Stimulated activated CD4-positive, alpha-beta T cell treated with anti-CD3 and anti-CD28 coated beads, Interleukin-12 subunit alpha, Interleukin-12 subunit beta, amount 100 ng/mL, for 48 hours (primary cell): ENCODE measurements around the gene PKD2.
A peak's percentile ranks its signal among the peaks of the same experiment; 100 is the strongest.
"Not testable (repeated sequence)": the region's sequence is repeated elsewhere in the genome, so short reads cannot be mapped to it uniquely, and the experiment has no call there.

Source experiments
- DNase-seq, 3 donors: peaks; one replicate each; pipeline ENCODE4 v3.0.0-alpha.2; 2020; ENCODE audit warnings: low read depth in 2 of 3, low spot score in 1 of 3

PKD2 gene

DNA sequence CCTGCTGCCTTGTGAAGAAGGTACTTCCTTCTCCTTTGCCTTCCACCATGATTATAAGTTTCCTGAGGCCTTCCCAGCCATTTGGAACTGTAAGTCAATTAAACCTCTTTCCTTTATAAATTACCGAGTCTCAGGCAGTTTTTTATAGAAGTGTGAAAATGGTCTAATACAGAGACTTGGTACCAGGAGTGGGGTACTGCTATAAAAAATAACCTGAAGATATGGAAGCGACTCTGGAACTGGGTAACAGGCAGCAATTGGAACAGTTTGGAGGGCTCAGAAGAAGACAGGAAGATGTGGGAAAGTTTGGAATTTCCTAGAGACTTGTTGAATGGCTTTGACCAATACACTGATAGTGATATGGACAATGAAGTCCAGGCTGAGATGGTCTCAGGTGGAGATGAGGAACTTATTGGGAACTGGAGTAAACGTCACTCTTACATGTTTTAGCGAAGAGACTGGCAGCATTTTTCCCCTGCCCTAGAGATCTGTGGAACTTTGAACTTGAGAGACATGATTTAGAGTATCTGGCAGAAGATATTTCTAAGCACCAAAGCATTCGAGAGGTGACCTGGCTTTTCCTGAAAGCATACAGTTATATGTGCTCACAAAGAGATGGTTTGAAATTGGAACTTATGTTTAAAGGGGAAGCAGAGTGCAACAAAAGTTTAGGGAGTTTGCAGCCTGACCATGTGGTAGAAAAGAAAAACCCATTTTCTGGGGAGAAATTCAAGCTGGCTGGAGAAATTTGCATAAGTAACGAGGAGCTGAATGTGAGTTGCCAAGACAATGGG, 18.6 kb downstream of the PKD2 start:
- not testable (repeated sequence) for DNase-seq

DNA sequence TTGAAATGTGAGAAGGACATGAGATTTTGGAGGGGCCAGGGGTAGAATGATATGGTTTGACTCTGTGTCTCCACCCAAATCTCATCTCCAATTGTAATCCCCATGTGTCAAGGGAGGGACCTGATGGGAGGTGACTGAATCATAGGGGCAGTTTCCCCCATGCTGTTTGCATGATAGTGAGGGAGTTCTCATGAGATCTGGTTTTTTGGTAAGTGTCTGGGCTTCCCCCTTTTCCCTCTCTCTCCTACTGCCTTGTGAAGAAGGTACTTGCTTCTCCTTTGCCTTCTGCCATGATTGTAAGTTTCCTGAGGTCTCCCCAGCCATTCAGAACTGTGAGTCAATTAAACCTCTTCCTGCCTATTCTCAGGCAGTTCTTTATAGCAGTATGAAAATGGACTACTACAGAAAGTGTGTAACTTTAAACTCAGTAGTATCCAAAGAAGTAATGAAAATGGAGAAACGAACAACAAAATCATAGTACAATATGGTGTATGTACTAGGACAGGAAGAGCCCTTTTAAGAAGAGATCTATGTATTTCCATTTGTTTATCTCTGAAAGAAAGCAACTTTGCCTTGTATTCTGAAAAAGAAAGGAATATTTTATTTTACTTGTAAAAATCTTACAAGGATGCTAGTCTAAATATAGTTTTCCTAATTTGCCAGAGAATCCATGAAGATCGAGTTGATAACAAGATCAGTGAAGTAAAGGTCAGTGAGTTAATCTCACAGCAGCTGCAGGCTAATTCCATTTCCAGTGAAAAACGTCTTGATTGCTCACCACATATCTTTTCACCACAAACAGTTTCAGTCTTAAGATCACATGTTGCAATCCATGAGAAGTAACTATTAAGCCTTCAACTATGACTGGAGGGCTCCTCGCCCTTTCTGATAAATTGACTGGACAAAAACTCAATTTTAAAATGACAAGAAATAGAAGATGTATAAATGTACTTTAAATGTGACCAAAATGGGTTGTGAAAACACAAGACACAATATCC, 20.5 kb downstream of the PKD2 start:
- DNase-seq: no peak

DNA sequence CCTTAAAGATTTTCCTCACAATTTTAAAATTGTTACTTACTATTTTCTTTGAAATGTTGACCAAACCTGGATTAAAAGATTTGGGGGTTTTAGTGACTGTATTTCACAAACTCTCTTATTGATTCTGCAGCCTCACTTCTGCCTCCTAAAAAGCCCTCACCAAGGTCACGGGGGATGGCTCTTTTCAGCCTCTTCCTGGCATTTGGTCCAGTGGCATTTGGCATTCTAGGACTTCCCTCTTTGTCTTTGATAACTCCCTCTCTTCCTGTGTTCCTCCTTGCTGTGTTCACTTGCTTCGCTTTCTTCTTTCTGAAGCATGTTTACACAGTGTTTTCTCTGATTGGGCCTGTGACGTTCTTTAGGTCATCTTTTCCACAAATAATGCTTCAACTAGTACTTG, 21.5 kb downstream of the PKD2 start:
- no peak for DNase-seq

DNA sequence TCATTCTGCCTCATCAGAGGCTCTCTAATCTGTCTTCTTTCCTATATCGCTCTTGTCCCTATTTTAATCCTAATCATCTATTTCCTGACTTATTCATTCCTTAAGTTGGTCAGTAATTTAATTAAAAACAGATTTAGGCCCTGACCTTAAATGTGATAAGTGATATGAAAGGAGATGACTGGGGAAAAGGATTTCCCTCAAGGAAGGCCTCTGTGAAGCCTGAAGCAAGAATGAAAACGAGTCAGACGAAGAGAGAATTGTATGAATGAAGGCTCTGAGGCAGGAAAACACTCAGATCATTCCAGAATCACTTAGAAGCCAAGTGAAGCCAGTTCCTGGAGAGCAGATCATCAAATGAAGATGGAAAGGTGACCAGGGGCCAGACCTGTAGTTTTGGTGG, 22.1 kb downstream of the PKD2 start:
- DNase-seq: no peak

DNA sequence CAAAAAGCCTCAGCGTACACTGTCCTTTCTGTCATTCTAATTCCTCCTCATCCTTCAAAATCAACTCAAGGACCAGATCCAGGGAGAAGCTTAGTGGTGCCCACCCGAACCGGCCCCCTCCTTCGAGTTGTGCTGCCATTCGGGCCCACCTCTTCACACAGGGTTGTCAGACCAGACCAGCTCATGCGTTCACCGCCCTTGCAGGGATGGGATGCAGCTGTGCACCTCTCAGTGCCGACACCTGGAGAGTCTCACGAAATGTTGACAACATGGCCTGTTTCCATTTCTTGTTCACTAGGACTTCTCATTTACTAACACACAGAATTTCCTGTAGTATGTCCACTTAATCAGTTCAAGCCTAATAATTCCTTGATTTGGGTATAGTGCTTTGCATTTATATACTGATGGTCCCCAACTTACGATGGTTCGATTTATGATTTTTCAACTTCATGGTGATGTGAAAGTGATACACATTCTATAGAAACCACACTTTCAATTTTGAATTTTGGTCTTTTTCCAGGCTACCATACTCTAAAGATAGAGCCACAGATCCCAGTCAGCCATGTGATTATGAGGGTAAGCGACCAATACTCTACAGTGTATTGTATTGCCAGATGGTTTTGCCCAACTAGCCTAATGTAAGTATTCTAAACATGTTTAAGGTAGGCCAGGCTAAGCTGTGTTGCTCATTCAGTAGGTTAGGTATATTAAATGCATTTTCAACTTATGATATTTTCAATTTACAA, 23.3 kb downstream of the PKD2 start:
- DNase-seq: no peak

DNA sequence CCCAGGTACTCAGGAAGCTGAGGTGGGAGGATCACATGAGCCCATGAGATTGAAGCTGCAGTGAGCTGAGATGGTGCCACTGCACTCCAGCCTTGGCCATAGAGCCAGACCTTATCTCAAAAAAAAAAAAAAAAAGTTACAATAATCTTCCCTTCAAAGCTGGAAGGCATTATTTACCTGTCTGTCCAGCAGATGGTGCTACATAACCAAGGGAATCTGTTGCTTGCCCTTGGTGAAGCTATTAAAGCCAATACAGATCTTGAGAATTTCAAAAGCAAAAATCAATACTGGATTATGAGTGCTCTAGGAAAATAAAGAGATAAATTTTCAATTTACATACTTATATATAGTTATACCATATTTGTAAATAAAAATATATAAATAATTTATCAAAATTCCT, 25.9 kb downstream of the PKD2 start:
- DNase-seq: peak in 1 of 3 donors; percentile 45

DNA sequence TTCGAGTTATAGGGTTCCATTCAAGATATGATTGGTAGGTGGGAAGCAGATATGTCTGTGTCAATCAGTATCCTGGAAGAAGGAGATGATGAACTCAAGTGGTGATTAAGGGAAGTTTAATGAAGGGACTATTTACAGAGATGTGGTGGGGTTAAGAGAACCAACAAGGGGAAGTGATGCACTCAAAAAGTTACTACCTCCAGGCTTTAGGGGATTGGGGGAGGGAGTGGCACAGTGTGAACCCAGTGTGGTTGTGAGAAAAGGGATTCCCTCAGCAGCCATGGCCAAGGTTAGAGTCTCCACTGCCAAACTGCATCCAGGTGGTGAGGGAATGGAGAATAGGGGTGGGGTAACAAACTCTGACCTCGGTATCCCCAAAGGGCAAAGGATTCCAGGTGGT, 27.9 kb downstream of the PKD2 start:
- no peak for DNase-seq

DNA sequence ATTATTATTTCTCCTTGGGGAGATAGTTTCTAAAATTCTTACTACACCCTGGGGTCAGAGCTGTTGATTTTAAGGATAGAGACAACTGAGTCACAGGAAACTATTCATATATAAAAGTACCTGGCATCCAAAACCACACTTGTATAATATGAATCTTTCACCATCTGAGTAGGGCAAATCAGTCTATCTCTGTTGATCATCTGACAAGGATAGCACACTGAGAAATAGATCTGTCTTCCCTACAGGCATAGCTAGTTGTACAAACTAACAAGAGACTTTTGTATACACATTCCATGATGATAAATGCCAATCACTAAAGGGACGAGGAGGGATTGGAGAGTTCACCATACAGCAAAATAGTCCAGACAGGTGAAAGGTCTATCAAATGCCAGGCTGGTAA, 30.0 kb downstream of the PKD2 start:
- DNase-seq: no peak

DNA sequence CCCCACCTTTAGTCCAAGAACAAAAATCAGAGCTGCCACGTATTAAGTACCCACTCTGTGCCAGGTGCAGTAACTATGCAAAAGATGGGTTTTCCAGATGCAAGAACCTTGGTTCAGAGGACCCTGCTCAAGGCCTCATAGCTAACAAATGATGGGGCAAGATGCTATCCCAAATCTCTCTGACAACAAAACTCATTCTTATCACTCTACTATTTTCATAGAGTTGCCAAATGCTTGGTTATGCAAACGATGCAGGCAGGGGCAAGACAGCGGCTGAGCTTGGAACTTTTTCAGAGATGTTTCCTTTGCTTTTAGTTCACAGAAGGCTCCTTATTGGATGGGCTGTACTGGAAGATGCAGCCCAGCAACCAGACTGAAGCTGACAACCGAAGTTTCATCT, 30.5 kb downstream of the PKD2 start:
- no peak for DNase-seq

DNA sequence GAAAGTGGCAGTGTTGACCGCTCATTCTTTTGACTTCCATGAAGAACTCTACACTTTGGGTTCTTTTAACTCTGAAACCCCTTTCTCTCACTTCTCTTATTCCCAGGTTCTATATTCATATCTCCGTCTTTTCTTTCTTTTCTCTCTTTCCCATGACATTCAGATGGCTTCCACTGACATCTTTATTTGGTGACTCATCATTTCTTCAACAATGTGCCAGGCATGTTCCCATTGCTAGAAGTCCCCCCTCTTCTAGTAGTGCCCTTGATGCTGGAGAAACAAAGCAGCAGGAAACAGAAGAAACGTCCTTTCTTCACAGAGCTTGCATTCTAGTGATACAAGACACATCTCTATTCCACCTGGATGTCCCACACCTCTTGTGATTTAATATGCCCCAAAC, 33.3 kb downstream of the PKD2 start:
- no peak for DNase-seq

DNA sequence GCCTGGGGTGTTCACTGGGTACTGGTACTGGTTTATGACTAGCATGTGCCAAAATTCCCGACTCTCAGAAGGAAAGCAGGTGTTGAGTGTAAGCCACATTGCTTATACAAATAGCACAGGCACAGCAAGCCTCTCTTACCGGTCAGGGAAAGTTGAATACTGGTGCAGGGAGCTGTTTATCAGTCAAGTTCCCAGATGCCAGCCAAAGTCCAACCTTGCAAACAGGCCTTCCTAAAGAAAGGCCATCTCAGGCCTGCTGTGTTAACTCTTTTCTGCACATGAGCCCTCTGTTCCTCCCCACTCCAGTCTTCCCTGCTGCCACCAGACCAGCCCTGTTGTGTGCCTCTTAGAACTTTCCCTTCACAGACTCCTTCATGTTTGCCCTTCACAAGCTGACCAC, 34.2 kb downstream of the PKD2 start:
- no peak for DNase-seq

DNA sequence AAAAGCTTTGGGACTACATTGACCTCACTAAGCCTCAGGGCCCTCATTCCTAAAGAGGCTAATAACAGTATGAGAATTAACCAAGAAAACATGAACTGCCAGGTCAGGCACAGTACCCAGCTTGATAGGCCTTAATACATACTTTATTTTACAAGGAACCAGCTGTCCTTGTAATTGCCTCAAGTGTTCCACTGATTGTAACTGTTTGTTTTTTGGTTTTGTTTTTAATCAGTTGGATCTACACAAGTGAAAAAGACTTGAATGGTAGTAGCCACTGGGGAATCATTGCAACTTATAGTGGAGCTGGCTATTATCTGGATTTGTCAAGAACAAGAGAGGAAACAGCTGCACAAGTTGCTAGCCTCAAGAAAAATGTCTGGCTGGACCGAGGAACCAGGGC, 35.6 kb downstream of the PKD2 start:
- no peak for DNase-seq

DNA sequence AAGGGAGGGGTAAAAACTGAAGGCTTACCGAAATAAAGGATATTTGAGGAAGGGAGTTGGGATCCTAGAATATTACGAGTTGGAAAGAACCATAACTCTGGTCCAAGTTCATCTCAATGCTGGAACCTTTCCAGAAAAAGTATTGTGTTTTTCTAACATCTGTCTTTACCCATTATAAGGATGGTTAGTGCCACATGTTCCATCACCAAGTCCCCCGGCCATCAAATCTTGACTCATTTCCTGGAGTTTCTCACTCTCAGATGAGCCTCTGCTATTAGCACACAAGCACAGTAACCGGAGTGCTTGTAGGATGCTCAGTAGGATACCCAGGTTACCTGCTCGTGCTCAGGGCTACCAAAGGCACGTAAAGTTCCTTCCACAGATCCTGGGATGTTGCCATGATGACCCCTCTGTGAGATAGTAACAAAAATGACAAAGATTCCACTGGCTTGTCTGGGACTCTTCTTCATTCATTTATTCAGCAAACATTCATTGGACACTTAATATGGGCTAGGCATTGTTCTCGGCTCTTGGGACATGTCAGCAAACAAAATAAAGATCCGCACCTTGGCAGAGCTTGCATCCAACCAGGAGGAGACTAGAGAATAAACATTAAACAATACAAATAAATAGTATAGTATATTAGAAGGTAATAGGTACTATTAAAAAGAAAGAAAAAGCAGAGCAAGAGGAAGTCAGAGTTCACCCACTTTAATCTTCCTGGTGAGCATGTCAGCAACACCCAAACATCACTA, 36.3 kb downstream of the PKD2 start:
- DNase-seq: no peak

DNA sequence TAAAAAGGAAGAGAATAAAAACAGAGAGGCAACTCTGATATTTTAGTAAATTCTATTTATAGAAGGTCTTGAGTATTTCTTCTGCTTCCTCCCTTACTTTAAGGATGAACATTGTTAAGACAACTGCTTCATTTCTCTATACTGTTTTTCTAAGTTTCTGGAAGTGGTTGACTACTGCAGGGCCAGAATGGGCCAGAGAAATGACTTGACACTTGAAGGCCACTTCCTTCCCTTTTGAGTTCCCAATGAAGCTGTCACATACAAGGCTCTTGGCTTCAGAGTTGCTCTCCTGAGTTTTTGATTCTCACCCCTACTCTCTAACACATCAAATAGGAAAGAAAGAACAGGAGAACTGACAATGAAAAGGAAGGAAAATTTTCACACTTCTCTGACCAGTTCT, 37.6 kb downstream of the PKD2 start:
- DNase-seq: no peak

DNA sequence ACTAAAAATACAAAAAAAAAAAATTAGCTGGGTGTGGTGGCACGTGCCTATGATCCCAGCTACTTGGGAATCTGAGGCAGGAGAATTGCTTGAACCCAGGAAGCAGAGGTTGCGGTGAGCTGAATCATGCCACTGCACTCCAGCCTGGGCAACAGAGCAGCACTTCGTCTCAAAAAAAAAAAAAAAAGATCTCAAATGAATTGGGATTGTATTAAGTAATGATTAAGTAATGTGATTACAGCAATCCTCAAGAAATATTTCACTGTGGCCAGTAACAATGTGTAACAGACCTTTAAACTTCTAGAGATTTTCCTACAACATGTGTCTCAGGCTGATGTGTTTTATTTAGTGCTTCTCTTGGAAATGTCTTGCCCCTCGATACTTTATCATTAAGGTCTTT, 46.8 kb downstream of the PKD2 start:
- DNase-seq: no peak

DNA sequence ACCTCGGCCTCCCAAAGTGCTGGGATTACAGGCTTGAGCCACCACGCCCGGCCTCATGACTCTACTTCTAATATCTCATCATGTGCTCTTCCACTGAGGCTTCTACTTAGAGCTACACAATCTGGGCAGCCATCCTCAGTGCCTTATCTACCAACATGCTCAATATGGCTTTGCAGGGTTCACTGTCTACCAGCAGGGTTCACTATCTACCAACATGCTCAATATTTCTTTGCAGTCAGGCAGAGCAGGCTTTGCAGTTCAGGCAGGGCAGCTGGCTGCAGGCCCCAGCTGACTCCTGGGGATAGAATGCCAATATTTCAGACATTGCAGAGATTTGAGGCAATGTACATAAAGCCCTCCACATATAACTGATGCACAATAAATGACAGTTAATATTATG, 47.5 kb downstream of the PKD2 start:
- no peak for DNase-seq

DNA sequence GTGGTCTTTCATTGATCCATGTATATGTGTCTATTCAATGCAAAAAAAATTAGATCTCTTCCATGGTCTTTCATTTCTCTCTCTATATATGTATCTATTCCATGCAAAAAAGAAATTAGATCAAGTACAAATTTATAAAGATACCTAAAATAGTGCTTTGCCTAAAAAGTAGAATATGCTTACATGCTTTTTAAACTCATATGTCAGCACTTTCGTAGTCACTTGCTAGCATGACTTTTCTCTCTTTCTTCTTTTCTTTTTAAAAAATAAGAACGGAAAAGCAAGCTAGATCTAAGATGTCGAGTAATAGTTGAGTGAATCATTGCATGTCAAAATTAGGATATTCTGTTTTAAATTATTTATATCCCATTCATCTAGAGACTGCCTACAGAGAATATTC, 50.9 kb downstream of the PKD2 start:
- DNase-seq: no peak

DNA sequence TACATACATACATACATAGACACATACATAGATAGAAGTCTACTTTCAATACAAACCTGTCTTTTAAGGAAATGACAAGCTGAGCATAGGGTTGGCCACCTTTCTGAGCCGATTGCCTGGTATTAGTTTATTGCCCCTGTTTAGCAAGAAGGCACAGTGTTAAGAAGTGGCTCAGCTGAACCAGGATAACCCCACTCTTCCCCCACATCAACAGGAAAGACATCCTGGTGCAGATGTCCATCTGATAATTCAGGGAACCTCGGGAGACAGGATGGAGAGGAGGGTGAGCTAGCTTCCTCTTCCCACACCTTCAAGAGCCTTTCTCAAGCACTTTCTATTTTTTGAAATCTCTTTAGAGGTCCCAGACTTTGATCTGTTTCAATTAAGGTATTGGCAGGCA, 52.3 kb downstream of the PKD2 start:
- no peak for DNase-seq

DNA sequence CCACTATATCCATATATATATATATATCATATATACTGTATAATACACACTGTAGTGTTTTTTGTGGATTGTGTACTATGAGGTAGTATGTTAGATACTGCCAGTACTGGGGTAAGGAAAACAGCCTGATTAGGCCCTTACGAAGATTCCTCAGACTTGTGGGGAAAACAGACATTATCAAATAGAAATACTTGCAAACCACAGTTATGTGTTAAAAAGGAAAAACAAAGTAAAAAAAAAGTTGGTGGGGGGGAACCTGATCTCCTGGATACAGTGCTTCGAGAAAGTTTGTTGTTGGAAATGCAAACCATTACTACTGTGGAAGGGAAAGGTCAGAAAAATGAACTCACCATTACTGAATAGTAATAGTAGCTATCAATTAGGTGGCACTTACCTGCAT, 53.0 kb downstream of the PKD2 start:
- no peak for DNase-seq

DNA sequence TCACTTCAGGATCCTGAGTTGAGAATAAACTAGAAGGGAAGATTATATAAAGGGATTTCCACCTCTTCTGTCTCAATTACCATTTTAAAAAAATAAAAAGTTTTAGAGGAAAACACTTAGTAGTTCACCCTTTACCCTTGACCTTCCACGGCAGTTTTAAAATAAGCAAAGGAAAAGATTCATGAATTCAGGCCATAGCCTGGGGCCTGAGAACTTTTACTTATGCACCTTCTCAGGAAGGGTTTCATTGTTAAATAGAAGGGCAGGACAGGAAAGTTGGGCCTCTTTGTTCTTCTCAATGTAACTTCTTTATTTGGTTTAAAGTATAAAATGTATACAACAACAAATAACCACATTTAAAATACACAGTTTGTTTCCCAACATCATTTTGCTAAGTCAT, 54.9 kb downstream of the PKD2 start:
- DNase-seq: no peak

DNA sequence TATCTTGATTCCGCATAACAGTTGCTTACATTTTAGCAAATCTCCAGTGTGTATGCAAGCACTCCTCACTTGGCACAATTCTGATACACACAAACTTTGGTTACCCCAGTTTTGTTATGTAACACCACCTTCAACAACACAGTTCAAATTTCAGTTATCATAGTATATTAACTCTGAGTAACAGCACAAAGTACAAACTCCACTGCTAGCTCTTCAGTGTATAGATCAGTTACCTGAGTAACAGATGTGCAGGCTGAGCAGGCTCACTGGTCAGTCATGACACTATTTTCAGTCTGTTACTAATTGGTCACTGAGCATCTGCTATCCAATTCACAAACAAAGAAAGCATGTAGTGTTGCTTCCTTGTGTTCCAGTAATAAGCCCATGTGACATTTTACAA, 55.4 kb downstream of the PKD2 start:
- no peak for DNase-seq
